GM19328 (cell line): ENCODE results near the gene UPF1.
A peak's percentile ranks its signal among the peaks of the same experiment; 100 is the strongest.
"Not testable (repeated sequence)": the region's sequence is repeated elsewhere in the genome, so short reads cannot be mapped to it uniquely, and the experiment has no call there.

Source experiments
- ATAC-seq: cut with Tn5 transposase; IDR thresholded peaks from one replicate; pipeline ENCODE4 v1.9.1; 2021; ENCODE audit warnings: mild to moderate bottlenecking, moderate library complexity; ENCODE audit not compliant: unreplicated experiment

UPF1 gene

DNA sequence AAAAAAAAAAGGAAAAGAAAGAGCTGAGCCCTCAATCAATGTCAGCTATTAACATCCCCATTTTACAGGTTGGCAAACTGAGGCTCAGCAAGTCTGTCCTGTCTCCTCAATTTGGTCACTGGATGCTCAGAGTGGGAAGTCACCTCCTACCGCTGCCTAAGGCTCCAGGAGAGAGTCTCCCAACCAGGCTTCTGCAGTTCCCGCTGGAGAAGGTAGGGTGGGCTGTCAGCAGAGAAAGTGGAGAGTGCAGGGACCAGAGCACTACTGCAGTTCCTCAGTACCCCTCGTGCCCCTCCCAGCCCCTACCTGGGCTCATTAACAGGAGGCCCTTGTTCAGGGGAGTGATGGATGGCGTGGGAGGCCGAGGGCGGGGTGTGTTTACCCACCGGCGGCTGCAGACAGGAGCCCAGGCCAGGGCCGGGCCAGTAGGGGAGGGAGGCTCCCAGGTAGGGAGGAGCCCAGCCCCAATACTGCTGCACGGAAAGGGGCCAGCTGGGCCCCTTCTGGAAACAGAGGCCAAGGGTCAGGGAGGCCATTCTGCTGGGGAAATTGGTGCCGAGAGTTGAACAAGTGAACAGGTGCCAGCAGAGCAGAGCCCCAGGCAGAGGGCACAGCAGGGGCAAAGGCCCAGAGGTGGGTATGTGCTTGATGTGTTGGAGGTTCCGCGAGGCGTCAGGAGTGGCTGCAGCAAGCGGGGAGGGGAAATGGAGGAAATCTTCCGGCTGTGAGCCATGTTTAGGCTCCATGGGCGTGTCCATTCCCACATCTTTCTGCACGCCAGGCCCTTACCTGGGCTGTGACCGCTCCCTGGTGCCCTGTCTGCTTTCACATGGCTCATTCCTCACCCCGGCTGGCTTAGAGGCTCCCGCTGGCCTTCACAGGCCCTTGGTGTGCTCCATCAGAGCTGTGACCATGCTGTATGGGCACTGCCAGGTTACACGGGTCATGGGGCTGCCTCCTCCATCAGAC is 33.1 kb upstream of the UPF1 start:
- ATAC-seq = no peak

DNA sequence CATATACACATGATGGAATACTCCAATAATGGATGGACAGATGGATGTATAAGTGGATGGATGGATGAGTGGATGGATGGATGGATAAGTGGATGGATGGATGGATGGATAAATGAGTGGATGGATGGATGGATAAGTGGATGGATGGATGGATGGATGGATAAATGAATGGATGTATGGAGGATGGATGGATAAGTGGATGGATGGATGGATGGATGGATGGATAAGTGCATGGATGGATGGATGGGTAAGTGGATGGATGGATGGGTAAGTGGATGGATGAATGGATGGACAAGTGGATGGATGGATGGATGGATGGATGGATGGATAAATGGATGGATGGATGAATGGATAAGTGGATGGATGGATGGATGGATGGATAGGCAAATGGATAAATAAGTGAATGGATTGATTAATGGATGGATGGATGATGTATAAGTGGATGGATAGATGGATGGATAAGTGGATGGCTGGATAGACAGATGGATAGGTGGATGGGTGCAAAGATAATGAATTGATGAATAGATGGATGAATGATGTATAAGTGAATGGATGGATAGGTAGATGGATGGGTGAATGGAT is 32.3 kb upstream of the UPF1 start:
- no peak for ATAC-seq

GRCh38 chr19:18800079-18800478 is 31.7 kb upstream of the UPF1 start:
- ATAC-seq = no peak

DNA sequence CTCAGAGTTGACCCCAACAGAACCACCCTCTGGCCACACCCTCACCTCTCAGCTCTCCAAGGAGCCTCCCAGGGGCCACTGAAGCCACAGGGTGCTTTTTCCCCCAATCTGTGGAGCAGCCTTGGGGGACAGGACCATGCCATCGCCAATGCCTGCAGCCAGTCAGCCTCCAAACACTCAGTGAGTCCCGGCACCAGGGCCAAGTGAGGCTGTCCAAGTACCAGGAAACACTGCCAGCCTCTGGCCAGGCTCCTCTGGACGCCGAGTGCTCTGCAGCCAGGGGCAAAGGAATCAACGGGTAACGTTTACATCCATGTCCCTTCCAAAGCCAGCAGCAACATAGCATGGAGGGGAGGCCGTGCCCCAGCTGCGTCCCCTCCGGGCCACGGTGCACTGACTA is 31.1 kb upstream of the UPF1 start:
- ATAC-seq = no peak

DNA sequence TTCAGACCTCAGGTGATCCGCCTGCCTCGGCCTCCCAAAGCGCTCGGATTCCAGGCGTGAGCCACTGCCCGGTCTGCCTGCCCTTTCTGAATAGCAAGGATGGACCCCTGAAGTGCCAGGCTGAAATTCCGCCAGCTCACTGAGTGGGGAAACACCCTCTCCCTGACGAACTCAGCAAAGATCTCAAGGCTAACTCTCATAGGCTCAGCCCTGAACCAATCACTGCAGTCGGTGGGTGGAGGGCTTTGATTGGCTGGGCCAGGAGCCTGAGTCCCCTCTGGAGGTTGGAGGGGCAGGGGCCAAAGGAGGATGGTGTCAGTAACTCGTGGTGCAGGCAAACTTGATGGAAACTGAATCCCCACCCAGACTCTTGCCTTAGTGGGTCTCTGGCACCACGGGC is 29.4 kb upstream of the UPF1 start:
- ATAC-seq = no peak

DNA sequence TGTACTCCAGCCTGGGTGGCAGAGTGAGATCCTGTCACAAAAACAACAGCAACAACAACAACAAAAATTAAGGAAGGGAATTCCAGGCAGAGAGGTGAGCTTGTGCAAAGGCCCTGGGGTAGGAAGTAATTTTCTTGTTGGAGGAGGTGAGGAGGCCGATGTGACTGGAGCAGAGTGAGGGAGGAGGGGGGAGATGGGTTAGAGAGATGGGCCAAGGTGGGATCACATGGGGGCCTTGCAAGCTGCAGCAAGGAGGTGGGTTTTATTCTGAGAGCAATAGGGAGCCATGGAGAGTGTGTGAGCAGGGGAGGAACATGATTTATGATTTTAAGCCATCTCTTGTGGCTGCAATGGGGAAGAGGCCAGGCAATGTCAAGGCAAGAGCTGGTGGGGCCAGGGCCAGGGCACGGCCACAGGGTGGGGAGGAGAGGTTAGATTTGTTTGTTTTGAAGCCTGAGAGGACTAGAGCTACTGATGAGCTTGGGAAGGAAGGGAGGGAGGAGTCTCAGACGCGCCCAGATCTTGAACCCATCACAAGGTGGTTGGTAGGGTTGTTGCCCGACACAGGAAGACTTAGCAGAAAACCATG is 28.1 kb upstream of the UPF1 start:
- no peak for ATAC-seq

DNA sequence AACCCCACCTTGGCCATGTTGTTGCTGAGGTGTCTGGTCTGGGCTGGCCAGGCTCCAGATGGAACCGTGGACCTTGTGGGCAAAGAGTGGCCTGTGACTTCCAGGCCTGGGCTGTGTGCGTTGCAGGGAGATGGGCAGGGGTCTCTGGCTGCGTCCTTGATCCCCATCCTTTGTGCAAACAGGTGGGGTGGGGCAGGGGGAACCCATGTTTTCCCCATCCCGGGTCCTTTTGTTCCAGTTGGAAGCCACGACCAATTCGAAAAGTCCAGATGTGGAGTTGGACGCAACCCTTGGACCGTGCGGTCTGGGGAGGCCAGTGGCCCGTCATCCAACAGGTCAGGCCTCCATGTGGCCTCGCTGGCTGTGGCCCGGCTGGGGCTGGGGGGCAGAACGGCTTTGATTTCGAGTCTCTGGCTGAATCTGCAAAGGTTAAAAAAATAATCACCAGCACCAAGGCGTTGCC is 27.6 kb upstream of the UPF1 start:
- ATAC-seq = no peak

GRCh38 chr19:18804643-18805042 is 27.1 kb upstream of the UPF1 start:
- no peak for ATAC-seq

DNA sequence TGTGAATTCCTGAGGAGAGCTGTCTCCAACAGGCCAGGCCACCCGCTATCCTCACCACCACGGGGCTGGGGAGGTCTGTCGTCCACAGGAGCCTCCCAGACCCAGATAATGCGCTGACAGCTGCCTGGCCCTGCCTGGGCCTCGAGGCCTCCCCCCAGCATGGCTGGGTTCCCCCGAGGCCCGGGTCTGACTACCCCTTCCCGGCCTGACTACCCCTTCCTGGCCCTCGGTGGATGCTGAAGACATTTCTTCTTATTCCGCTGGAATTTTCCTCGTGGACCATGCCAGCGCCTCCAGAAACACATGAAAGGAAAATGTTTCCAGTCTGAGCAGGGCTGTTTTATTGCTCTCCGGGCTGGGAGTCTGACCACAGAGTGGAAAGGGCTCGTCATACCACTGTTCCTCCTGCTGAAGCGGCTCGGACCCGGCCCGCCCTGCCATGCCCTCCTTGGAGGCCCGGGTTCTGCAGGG is 23.9 kb upstream of the UPF1 start:
- no peak for ATAC-seq

DNA sequence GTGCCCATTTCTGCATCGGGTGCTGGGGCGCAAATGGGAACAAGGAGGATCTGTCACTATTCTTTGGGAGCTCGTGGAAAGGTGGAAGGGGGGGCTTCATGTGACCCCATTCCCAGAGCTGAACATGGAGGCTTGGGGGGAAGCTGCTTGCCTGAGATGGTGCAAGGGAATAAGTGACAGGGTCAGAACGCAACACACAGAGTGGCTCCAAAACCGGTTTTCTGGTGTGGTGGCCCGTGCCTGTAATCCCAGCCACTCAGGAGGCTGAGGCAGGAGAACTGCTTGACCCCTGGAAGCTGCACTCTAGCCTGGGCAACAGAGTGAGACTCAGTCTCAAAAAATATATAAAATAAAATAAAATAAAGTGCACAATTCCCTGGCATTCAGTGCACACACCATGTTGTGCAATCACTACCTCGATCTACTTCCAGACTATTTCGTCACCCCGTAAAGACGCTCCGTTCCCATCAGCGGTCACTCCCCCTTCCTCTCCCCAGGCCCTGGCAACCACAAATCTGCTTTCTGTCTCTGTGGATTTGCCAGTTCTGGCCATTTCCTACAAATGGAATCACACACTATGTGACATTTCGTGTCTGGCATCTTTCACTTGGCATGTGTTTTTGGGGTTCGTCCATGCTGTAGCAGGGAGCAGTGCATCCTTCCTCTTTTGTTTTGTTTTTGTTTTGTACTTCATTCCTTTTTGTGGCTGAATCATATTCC is 22.4 kb upstream of the UPF1 start:
- no peak for ATAC-seq

DNA sequence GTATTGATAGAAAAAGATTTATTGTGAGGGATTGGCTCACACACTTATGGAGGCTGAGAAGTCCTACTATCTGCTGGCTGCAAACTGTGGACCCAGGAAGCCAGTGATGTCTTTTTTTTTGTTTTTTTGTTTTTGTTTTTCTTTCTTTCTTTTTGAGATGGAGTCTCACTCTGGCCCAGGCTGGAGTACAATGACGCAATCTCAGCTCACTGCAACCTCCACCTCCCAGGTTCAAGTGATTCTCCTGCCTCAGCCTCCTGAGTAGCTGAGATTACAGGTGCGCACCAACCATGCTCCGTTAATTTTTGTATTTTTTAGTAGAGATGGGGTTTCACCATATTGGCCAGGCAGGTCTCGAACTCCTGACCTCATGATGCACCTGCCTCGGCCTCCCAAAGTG is 20.1 kb upstream of the UPF1 start:
- not testable (repeated sequence) for ATAC-seq

- ATAC-seq = no peak
These were observed 17.7 kb upstream of the UPF1 start for GRCh38 chr19:18814063-18814462.

GRCh38 chr19:18815673-18816072 is 16.1 kb upstream of the UPF1 start:
- ATAC-seq = no peak

DNA sequence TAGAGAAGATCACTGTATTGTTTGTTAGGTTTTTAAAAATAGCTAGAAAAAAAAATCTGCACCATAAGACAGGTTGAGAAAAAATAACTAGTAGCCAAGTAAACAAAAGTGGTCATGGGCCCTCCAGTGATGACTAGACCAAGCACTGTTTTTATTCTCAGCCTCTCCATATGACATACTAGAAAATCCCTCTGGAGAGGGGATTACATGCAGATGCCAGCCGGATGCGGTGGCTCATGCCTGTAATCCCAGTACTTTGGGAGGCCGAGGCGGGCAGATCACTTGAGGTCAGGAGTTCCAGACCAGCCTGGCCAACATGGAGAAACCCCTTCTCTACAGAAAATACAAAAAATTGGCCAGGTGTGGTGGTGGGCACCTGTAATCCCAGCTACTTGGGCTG is 15.1 kb upstream of the UPF1 start:
- not testable (repeated sequence) for ATAC-seq

- ATAC-seq = no peak
These were observed 14.2 kb upstream of the UPF1 start for GRCh38 chr19:18817574-18817973.

- ATAC-seq = no peak
These were observed 3.0 kb upstream of the UPF1 start for GRCh38 chr19:18828786-18829185.

- no peak for ATAC-seq
These were observed 1.3 kb upstream of the UPF1 start for GRCh38 chr19:18830488-18830887.

DNA sequence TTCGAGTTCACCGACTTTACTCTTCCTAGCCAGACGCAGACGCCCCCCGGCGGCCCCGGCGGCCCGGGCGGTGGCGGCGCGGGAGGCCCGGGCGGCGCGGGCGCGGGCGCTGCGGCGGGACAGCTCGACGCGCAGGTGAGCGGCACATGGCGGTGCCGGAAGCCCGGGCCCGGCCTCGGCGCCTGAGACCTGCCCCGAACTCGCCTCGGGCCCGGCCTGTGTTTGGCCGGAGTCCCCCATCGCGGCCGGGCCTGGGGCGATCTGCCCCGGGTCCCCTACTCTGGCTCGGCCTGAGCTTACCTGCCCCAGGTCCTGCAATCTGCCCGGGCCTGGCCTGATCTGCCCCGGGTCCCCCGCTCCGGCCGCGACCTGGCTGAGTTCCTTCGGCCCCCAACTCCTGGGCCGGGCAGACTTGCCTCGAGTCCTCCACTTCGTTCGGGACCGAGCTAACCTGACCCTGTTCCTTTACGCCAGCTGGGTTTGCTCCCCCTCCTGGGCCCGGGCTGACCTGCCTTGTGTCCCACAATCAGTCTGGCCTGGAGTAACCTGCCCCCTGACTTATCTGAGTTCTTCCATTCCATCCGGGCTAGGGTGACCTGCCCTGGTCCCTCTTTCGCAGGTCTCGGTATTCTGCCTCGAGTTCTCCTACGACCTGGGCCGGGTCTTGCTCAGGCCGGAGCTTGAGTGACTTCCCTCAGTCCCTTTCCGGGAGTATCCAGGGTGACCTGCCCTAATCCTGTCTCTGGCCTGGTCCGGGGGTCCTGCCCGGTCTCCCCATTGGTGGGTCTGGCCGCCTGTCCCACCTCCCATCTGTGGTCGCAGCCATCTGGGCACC is 764 bp downstream of the UPF1 start:
- ATAC-seq = peak; percentile 18

DNA sequence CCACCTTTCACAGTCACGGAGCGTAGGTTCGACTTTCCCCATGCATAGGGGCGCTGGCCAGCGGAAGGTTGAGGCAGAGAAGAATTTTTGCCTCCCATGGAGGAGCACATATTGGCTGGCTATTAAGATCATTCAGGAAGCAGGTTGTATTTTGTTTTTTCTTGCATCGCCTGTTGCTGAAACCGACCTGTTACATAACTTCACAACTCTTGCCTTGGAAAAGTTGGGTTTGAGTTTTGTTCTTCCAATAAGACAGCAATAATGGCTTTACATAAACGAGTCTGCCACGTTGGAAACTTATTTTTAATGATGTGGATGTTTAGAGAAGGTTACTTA is 1.4 kb downstream of the UPF1 start:
- no peak for ATAC-seq

DNA sequence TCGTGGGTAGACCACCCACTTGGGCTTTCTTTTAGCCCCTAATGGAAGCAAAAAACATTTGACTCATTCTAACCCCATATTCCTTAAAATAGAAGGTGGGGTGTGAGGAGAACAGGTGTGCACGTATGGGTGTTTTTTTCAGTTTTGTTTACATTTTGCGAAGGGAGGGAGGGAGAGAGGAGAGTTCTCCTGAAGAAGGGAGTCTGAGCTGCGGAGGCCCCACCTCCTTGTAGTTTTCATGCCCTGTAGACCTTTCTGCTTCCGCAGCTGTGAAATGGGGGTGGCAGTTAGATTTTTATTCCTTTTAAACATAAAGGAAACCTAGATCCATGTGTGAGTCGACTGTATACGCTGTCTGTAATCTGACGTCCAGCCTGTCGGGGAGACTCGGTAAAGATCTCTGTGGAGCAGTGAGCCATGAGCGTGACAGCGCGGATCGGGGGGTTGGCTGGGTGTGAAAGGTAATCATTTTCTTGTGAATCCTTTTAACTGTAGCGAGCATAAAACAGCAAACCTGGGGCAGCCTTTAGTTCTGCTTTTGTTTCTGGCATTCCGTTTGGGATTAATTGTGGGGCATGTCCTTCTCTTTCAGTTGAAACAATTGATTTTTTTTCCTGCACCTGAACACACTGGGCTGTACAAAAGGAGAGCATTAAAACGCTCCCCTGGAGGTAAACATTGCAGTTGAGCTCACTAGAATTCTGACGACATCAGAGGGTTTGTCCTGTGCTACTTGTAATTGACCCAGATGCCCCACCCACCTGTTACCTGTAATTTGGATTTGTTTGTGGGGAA is 2.3 kb downstream of the UPF1 start:
- no peak for ATAC-seq
